Erythroblast (primary cell): ENCODE measurements around the gene SEC23B.

Experiments
- GATA1 ChIP-seq: IDR thresholded peaks from 2 replicates; pipeline ENCODE4 v1.6.1; 2011; ENCODE audit warnings: low read depth, mild to moderate bottlenecking, control low read depth, low read length, moderate library complexity
- POLR2A ChIP-seq: IDR thresholded peaks from 2 replicates; pipeline ENCODE4 v1.6.1; 2011; ENCODE audit warnings: mild to moderate bottlenecking, low read length

DNA sequence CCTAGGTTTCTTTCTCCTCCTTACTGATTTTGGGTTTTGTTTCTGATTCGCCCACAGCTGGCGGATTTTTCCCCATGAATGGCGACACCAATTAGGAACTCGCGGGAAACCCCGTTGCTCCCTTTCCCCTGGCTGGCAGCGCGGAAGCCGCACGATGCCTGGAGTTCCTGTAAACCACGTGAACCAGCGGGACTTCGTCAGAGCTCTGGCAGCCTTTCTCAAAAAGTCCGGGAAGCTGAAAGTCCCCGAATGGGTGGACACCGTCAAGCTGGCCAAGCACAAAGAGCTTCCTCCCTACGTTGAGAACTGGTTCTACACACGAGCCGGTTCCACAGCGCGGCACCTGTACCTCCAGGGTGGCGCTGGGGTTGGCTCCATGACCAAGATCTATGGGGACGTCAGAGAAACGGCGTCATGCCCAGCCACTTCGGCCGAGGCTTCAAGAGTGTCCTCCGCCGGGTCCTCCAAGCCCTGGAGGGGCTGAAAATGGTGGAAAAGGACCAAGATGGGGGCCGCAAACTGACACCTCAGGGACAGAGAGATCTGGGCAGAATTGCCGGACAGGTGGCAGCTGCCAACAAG lies 3.2 kb upstream of the SEC23B start:
- no peak for TF ChIP-seq POLR2A
- no peak for TF ChIP-seq GATA1
